NCI-H1417 (cell line): ENCODE data around the gene EMID1.
"Not testable (repeated sequence)": the region's sequence is repeated elsewhere in the genome, so short reads cannot be mapped to it uniquely, and the experiment has no call there.

ENCODE experiments used
- DNase-seq, 3 experiments: peaks; one replicate each; lab custom pipeline; 2025; lab: John Stamatoyannopoulos, UW

The EMID1 gene

DNA sequence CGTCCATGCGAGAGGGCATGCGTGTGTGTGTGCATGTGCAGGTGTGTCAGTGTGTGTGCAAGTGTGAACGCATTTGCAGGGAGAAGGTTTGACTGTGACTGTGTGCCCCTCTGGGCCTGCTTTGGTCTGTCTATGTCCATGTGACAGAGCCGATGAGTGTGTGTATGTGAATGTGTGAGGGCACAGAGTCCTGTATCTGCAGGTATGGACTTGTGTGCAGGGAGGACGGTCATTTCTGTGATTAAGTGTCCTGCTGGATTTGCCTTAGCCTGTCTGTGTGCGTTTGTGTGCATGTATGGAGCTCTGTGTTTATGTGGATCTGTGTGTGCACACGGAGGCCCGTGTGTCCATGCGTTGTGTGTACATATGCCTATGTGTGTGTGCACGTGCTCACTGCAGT is 5.4 kb downstream of the EMID1 start:
- no peak for DNase-seq

DNA sequence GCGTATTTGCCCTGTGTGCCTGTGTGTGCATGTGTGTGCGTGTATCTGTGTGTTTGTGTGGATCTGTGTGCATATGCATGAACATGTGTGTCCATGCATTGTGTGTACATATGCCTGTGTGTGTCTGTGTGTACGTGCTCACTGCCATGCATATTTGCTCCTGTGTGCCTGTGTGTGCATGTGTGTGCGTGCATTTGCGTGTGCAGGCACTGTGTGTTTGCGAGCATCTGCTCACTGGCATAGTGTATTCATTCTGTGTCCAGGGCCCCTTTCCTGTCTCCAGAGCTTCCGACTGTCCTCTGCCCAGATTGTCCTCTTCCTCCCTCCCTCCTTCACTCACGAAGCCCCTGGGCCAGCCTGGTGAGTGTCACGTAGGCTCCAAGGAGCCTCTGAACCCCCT is 5.8 kb downstream of the EMID1 start:
- DNase-seq = no peak

- no peak for DNase-seq
Measured at GRCh38 chr22:29212743-29213142, 7.0 kb downstream of the EMID1 start.

DNA sequence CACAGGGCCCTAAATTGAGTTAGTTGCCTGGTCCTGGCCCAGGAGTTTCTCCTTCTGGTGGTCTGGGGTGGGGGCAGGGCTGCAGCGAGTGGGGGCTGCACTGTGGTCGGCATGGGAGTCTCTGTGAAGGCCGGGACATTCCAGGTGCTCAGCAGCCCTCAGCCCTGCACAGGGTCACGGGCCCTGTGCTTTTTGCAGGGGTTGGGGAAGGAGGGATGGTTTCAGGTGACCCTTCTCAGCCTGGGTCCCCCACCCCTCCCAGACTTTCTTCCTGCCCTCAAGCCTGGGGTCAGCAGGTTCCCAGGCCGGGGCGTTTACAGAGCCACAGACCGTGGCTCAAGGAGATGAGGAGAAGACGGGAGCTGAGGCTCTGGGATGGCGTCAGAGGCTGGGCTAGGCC is 7.8 kb downstream of the EMID1 start:
- no peak for DNase-seq

- no peak for DNase-seq
Measured at GRCh38 chr22:29214232-29214631, 8.5 kb downstream of the EMID1 start.

- DNase-seq = no peak
Measured at GRCh38 chr22:29215012-29215860, 9.5 kb downstream of the EMID1 start.

GRCh38 chr22:29216011-29216872 is 10.5 kb downstream of the EMID1 start:
- no peak for DNase-seq

DNA sequence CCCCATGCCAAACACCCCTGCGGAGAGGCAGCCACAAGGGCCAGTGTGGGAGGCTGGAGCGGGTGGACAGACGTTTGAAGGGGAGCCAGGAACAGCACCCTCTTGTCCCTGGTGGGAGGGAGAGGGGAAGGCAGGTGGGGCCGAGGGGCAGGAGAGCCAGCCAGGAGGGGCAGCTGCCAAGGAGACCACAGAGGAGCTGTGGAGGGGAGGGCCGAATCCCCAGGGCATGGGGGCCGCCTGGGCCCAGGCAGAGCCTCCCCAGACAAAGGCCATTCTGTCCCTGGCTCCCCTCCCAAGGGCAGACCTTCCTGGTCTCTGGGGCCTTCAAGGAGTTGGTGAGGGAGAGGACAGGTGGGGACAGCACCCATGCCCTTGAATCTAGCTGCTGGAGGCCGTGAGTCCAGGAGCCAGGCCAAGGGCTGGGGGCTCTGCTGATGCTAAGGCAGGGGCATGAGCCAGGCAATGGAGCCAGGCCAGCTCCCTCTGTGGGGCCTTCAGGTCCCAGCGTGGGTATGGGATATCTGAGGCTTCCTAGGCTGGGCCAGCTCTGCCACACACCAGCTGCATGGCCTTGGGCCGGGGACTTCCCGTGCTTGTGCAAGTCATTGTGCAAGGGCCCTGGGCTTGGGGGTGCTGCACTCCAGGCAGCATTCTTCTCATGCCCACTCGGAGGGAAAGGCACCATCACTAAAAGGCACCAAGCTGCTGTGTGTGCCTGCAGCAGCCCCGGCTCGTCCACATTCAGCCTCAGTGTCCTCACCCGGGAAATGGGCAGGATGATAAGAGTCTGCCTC is 11.4 kb downstream of the EMID1 start:
- no peak for DNase-seq

DNA sequence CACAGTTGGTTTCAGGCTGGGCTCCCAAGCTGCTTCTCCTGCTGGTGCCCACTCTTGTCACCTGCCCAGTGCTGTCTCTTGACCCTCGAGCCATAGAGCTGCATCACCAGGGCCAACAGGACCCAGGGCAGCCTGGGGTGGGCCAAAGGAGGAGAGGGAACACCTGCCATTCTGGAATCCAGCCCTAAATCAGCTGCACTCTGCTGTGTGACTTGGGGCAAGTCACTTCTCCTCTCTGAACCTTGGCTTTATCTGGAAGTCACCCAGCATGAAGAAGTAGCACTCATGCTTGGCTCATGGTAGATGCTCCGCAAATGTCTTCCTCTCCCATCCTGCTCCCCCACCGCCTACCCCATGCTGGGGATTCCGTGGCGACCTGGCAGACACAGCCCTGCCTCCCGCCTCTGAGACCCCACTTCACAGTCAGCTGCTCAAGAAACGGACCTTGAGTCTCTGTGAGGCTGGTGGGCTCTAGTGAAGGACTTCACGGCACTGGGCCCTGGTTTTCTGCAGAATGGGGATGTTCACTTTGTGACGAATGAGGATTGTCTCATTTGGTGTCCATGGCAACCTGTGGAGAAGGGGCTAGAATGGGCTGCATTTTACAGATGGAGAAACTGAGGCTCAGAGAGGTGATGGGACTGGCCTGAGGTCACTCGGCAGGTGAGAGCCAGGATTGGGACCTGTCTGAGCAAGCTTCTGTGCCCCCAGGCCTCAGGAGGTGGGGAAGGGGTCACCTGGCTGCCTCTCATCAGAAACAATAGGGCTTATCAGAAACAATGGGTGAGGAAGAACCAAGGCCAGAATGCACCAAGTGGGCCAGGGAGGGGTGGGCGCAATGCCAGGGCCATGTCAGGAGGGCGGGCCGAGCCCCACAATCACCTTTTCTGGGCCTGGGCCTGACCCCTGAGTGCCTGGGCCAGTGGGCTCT is 12.4 kb downstream of the EMID1 start:
- DNase-seq = no peak

DNA sequence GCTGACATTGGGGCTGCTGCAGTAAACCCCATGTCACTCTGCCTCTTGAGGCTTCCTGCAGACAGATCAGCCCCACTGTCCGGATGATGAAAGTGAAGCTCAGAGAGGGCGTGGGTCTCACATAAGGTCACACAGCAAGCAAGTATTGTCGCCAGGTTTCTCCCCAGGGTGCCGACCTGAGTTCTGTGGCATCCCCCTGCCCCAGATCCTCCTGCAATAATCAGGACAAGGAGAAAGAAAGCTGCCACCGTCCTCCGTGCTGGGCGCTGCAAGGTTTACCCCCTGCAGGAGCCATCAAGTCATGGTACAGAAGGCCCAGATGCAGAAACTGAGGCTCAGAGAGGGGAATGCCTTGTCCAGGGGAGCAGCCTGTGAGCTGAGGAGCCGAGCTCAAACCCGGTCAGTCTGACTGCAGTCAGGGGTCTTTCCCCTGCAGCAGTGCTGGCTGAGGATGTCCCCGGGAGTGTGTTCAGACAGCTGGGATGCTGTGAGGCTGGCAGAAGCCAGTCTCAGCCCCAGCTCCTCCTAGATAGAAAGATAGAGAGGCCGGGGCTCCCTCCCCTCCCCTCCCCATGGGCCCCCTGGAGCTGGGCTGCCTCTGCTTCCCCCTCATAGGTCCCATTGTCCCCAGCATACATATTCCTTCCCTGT is 13.2 kb downstream of the EMID1 start:
- DNase-seq = no peak

DNA sequence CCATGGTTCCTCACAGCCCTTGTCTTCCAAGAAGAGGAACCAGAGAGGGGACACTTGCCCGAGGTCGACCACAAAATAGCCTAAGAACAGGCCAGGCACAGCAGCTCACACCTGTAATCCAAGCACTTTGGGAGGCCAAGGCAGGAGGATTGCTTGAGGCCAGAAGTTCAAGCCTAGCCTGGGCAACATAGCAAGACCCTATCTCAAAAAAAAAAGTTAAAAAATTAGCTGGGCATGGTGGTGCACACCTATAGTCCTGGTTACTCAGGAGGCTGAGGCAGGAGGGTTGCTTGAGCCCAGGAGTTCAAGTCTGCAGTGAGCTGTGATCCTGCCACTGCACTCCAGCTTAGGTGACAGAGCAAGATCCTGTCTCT is 13.7 kb downstream of the EMID1 start:
- DNase-seq = not testable (repeated sequence)

GRCh38 chr22:29219881-29220670 is 14.4 kb downstream of the EMID1 start:
- DNase-seq = no peak

DNA sequence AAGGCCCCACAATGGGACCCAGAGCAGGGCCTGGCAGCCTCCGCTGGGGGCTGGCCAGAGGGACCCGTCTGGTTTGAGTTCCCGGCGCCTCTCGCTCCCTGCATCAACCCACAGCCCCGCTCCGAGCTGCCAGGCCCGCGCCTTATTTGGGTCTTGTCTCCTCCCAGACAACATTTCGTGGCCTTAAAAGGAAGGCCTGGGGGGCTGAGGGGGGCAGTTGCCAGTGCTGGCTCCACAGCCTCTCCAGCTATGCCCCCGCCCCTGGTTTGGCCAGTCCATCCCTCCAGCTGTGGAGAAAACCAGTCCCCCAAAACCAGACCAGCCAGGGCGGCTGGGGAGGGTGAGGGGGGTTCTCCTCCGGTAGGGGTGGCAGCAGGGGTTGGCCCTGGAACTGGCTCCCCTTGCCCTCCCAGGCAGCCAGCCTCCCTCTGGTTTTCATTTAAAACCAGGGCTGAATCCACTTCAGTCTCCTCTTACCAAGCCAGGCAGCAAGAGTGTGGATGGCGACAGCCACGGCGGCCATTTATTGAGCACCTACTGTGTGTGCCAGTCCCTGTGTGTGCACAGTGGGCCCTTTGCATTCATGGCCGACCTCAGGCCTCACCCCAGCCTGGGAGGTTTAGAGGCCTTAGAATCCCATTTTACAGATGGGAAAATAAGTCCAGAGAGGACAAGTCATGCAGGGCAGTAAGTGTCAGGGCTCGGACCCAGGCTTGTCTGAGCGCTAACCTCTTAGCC is 18.6 kb downstream of the EMID1 start:
- DNase-seq = no peak

DNA sequence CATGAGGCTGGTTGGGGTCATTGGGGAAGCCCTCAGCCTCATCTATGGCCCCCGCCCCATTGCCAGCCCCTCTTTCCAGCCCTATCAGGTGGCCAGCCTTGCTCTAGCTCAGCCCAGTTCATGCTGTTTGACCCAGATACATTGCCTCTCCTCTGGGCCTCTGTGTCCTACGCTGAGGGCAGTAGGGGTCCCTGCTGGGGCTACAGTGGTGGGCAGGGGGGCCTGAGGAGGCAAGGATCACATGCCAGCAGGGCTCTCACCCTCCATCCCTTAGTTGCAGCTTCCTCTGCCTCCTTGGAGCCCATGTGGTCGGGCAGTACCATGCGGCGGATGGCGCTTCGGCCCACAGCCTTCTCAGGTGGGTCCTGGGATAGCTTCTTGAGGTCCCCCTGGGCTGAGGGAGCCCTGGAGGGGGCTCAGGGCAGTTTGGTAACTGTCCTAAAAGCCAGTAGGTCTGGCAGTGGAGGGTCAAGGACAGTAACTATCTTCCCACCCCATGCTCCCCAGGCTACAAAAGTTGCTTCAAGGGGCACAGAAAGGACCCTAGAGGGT is 19.2 kb downstream of the EMID1 start:
- no peak for DNase-seq

DNA sequence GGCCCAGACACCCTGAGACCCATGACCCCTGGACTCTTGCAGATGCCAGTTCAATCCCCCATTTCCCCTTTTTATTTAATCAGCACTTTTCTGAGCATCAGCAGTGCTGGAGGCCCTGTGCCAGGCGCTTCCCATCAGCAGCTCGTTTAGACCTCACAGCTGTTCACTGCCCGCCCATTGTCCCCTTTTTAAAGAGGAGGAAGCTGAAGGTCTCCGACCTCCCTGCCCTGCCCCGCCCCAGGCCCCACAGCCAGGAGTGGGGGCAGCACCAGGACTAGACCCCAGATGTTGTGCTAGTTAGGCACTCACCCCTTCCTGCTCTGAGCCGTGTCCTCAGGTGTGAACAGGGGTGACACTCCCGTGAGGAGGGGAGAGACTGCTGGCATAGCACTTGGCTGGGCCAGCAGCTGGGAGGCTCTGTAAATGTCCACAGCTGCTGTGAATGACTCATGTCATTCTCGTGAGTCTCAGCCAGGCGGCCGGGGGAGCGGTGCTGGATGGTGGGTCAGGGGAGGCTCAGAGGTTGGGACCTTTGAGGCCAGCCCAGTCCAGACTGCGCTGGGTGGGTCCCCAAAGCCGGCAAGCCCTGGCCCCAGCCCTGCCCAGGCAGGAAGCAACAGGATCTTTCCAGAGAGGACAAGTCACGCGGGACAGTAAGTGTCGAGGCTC is 19.9 kb downstream of the EMID1 start:
- DNase-seq = peak in 1 of 3 experiments; percentile 3

DNA sequence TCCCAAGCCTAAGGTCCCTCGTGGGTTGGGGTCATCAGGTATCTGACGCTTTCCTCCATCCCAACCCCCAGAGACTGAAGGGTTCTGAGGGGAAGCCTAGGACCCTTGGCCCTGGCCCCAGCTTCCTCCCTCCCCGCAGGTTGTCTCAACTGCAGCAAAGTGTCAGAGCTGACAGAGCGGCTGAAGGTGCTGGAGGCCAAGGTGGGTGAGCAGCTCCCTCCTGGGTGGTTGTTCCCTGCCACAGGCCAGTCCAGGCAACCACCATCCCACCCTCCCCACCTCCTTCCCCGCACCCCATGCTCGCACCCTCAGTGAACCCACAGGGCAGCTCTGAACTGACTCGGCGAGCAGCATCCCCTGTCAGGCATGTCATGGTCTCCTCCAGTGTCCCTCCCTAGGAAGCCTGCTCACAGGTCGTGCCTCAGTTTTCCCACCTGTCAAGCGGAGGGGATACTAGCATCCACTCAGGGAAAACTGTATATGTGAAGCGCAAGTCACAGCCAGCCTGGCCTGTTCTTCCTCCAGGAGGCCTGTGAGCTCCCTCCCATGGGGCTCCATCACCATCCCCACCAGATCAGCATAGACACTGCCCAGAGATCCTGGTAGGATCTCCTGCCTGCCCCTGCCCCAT is 20.8 kb downstream of the EMID1 start:
- DNase-seq = no peak

DNA sequence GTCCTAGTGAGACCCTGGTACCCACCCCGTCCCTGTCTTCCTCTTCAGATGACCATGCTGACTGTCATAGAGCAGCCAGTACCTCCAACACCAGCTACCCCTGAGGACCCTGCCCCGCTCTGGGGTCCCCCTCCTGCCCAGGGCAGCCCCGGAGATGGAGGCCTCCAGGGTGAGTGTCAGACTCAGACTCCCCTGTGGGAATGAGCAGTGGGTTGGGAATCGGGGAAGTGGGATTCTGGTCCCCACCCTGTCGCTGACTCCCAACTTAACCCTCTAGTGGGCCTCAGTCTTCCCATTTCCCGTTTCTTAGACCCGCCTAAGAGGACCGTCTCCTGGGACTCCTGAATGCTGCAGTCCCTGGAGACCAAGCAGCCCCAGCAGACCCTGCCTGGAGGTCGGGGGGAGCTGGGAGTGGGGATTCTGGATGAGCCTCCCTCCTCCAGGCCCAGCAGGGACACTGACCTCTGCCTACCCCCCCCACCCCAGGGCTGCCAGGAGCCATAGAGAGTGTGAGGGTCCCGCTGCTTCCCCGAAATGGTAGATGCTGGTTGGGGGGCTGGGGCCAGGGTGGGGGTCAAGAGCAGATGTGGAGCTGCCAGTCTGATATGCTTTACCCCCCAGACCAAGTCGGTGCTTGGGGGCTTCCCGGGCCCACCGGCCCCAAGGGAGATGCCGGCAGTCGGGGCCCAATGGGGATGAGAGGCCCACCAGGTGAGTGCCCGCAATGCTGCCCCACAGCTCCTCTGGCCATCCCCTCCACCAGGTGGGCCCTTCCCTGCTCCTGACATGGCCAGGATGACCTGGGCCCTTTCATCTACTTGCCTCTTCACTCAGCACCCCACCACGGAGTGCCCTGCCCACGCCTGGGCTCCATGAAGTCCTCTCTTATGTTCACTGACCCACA is 25.5 kb downstream of the EMID1 start:
- DNase-seq = no peak
